H9 (cell line): Measurements from ENCODE around the gene CHN2. TPM values are rescaled to one million over a fixed set of nuclear protein-coding genes. Genes with fewer than 3 reads are reported as not detected.

Experiments used
- DNase-seq: peaks from one replicate; pipeline ENCODE4 v3.0.0-alpha.2; 2017
- H2AFZ ChIP-seq: one replicate; pipeline ENCODE4 v1.6.1; 2013; ENCODE audit warnings: mild to moderate bottlenecking, low read length, control low read depth, moderate library complexity
- H2AK5ac ChIP-seq: 2 replicates; pipeline ENCODE4 v1.6.1; 2013; ENCODE audit warnings: low read length, control low read depth, mixed read lengths; ENCODE audit not compliant: insufficient read length
- H2BK120ac ChIP-seq: one replicate; pipeline ENCODE4 v1.6.1; 2013; ENCODE audit warnings: low read depth, mild to moderate bottlenecking, low read length, control low read depth, inconsistent platforms; ENCODE audit not compliant: poor library complexity, severe bottlenecking
- H2BK12ac ChIP-seq: 2 replicates; pipeline ENCODE4 v1.6.1; 2013; ENCODE audit warnings: low read length, control low read depth, mixed read lengths, low read depth; ENCODE audit not compliant: insufficient read length
- H2BK15ac ChIP-seq: 2 replicates; pipeline ENCODE4 v1.6.1; 2013; ENCODE audit warnings: low read depth, low read length, control low read depth
- H2BK20ac ChIP-seq: one replicate; pipeline ENCODE4 v1.6.1; 2013; ENCODE audit warnings: low read depth, mild to moderate bottlenecking, low read length, control low read depth, inconsistent platforms; ENCODE audit not compliant: poor library complexity, severe bottlenecking
- H2BK5ac ChIP-seq: 2 replicates; pipeline ENCODE4 v1.6.1; 2013; ENCODE audit warnings: low read length, control low read depth, mixed read lengths; ENCODE audit not compliant: insufficient read length
- H3K14ac ChIP-seq: 2 replicates; pipeline ENCODE4 v1.6.1; 2013; ENCODE audit warnings: low read length, control low read depth; ENCODE audit not compliant: insufficient read depth
- H3K18ac ChIP-seq: 2 replicates; pipeline ENCODE4 v1.6.1; 2013; ENCODE audit warnings: low read depth, mild to moderate bottlenecking, mixed read lengths, low read length, control low read depth; ENCODE audit not compliant: insufficient read length
- H3K23ac ChIP-seq: 2 replicates; pipeline ENCODE4 v1.6.1; 2013; ENCODE audit warnings: low read length, control low read depth, mixed read lengths, low read depth; ENCODE audit not compliant: insufficient read length
- H3K23me2 ChIP-seq: 2 replicates; pipeline ENCODE4 v1.6.1; 2013; ENCODE audit warnings: low read depth, mild to moderate bottlenecking, mixed read lengths, low read length, control low read depth; ENCODE audit not compliant: insufficient read length, poor library complexity, severe bottlenecking
- H3K27ac ChIP-seq: 2 replicates; pipeline ENCODE4 v1.5.1; 2013; ENCODE audit warnings: low read length, control low read depth, mixed read lengths, low read depth; ENCODE audit not compliant: insufficient read length
- H3K27me3 ChIP-seq: 2 replicates; pipeline ENCODE4 v1.6.1; 2013; ENCODE audit warnings: low read length, control low read depth, inconsistent platforms; ENCODE audit not compliant: insufficient read depth
- H3K4ac ChIP-seq: 2 replicates; pipeline ENCODE4 v1.6.1; 2013; ENCODE audit warnings: low read depth, mild to moderate bottlenecking, control low read depth, inconsistent platforms, low read length, moderate library complexity
- H3K4me1 ChIP-seq: 2 replicates; pipeline ENCODE4 v1.6.1; 2013; ENCODE audit warnings: low read length, control low read depth, inconsistent platforms; ENCODE audit not compliant: insufficient read depth
- H3K4me2 ChIP-seq: 2 replicates; pipeline ENCODE4 v1.6.1; 2013; ENCODE audit warnings: low read length, control low read depth, mixed read lengths; ENCODE audit not compliant: insufficient read length, insufficient read depth
- H3K56ac ChIP-seq: 2 replicates; pipeline ENCODE4 v1.6.1; 2013; ENCODE audit warnings: low read depth, mild to moderate bottlenecking, mixed read lengths, low read length, control low read depth; ENCODE audit not compliant: insufficient read length
- H3K79me1 ChIP-seq: 2 replicates; pipeline ENCODE4 v1.6.1; 2013; ENCODE audit warnings: low read depth, mild to moderate bottlenecking, moderate library complexity, low read length, control low read depth, inconsistent platforms; ENCODE audit not compliant: insufficient read depth, poor library complexity, severe bottlenecking
- H3K79me2 ChIP-seq: 2 replicates; pipeline ENCODE4 v1.6.1; 2013; ENCODE audit warnings: low read length, control low read depth, inconsistent platforms; ENCODE audit not compliant: insufficient read depth
- H3K9ac ChIP-seq: 2 replicates; pipeline ENCODE4 v1.6.1; 2013; ENCODE audit warnings: low read length, control low read depth, mixed read lengths; ENCODE audit not compliant: insufficient read length; ENCODE audit errors: extremely low read depth
- H3K9me3 ChIP-seq: one replicate; pipeline ENCODE4 v1.6.1; 2013; ENCODE audit warnings: low read depth, low read length, inconsistent platforms; ENCODE audit not compliant: control insufficient read depth
- H3T11ph ChIP-seq: one replicate; pipeline ENCODE4 v1.6.1; 2013; ENCODE audit warnings: mild to moderate bottlenecking, low read length, control low read depth, inconsistent platforms
- H4K20me1 ChIP-seq: one replicate; pipeline ENCODE4 v1.6.1; 2013; ENCODE audit not compliant: control insufficient read depth, insufficient read length, insufficient read depth
- H4K5ac ChIP-seq: 2 replicates; pipeline ENCODE4 v1.6.1; 2013; ENCODE audit warnings: low read depth, mild to moderate bottlenecking, mixed read lengths, low read length, control low read depth; ENCODE audit not compliant: insufficient read length
- H4K8ac ChIP-seq: replicated peaks from 2 replicates; pipeline ENCODE4 v1.6.1; 2013; ENCODE audit warnings: low read length, control low read depth, mixed read lengths, low read depth; ENCODE audit not compliant: insufficient read length
- H4K91ac ChIP-seq: 2 replicates; pipeline ENCODE4 v1.6.1; 2013; ENCODE audit warnings: low read depth, mild to moderate bottlenecking, moderate library complexity, mixed read lengths, low read length, control low read depth; ENCODE audit not compliant: insufficient read length
- H3K27ac Mint-ChIP-seq, 3 experiments: 2 replicates in 2 of 3; 3 replicates in 1 of 3; pipeline ENCODE4 v1.8.0; 2020 to 2021; ENCODE audit warnings: mixed read lengths in 3 of 3, mild to moderate bottlenecking in 1 of 3, moderate library complexity in 1 of 3
- H3K27me3 Mint-ChIP-seq: 2 replicates; pipeline ENCODE4 v1.8.0; 2021; ENCODE audit warnings: low read depth, mild to moderate bottlenecking, moderate library complexity, mixed read lengths
- H3K36me3 Mint-ChIP-seq, 3 experiments: 2 replicates in 2 of 3; 3 replicates in 1 of 3; pipeline ENCODE4 v1.8.0; 2020 to 2021; ENCODE audit warnings: low read depth in 3 of 3, mixed read lengths in 3 of 3; ENCODE audit not compliant: insufficient read depth in 1 of 3
- H3K4me1 Mint-ChIP-seq, 2 experiments: 2 replicates each; pipeline ENCODE4 v1.8.0; 2020; ENCODE audit warnings: mixed read lengths in 2 of 2
- H3K4me3 Mint-ChIP-seq, 2 experiments: 2 replicates in 1 of 2; 3 replicates in 1 of 2; pipeline ENCODE4 v1.8.0; 2020 to 2021; ENCODE audit warnings: mild to moderate bottlenecking in 2 of 2, mixed read lengths in 2 of 2, moderate library complexity in 1 of 2
- H3K9me3 Mint-ChIP-seq, 2 experiments: 2 replicates in 1 of 2; 3 replicates in 1 of 2; pipeline ENCODE4 v1.8.0; 2020; ENCODE audit warnings: mild to moderate bottlenecking in 2 of 2, mixed read lengths in 2 of 2, moderate library complexity in 1 of 2
- CTCF ChIP-seq: fragments of 200-600 bp; sonication (generic); conservative IDR thresholded peaks from 3 replicates; pipeline ENCODE4 v1.8.0; 2021; ENCODE audit warnings: antibody characterized with exemption, mild to moderate bottlenecking
- WGBS: extraction: QIAGEN DNeasy Blood & Tissue Kit; methylation state at CpG from one replicate; pipeline ENCODE4 v1.1.7; 2013; ENCODE audit warnings: missing lambda C conversion rate, low lambda C conversion rate, mixed read lengths; ENCODE audit not compliant: insufficient read length; ENCODE audit errors: extremely low coverage; 5-methylcytosine and 5-hydroxymethylcytosine counted together
- total RNA-seq: library from RNA; stranded (reverse); gene quantifications from 2 replicates; pipeline ENCODE4 v1.2.1, GENCODE V29; 2021

CHN2 gene
- total RNA-seq, 1 experiment from 2014 or later: 3.3 TPM

GRCh38 chr7:29254591-29254990 lies 60.0 kb downstream of the CHN2 start:
- Histone ChIP-seq H4K5ac (no peak overlapping the region), H3K9me3 (no peaks in the 10 kb centered on the region), H3K4me2 (no peak overlapping the region), H3K27me3 (no peaks in the 10 kb centered on the region), H2BK12ac (no peak overlapping the region), H3K14ac (no peak overlapping the region), H3K79me2 (no peaks in the 10 kb centered on the region), H2BK5ac (no peak overlapping the region), H2BK15ac (no peak overlapping the region), H4K91ac (no peak overlapping the region), H2BK120ac (no peak overlapping the region), H2AK5ac (no peak overlapping the region), H2BK20ac (no peak overlapping the region), H3K4ac (no peak overlapping the region), H3K4me1 (no peaks in the 10 kb centered on the region), H3K56ac (no peak overlapping the region), H4K20me1 (no peaks in the 10 kb centered on the region), H3K18ac (no peak overlapping the region), H3K9ac (no peak overlapping the region), H2AFZ (no peak overlapping the region), H3K79me1 (no peaks in the 10 kb centered on the region), H3T11ph (no peak overlapping the region), H4K8ac (no peak overlapping the region), H3K23me2 (no peaks in the 10 kb centered on the region), H3K23ac (no peak overlapping the region), H3K27ac (no peak overlapping the region)
- H3K9me3 Mint-ChIP-seq: no peaks in the 10 kb centered on the region; a peak in 1 of 5 replicates
- H3K36me3 Mint-ChIP-seq: no peaks in the 10 kb centered on the region
- H3K4me3 Mint-ChIP-seq: no peak overlapping the region
- no peak for DNase-seq
- TF ChIP-seq CTCF: no peak
- WGBS: no CpG with 5 or more reads among the region's 6 CpGs
- H3K27me3 Mint-ChIP-seq: no peaks in the 10 kb centered on the region; the same call in 1 of the 2 replicates
- H3K27ac Mint-ChIP-seq: no peak overlapping the region
- H3K4me1 Mint-ChIP-seq: peaks cover 5% of the 10 kb centered on the region in 2 experiments; a peak in 3 of 4 replicates
